ENCODE results near the gene DDX1.
"Not testable (repeated sequence)": the region's sequence is repeated elsewhere in the genome, so short reads cannot be mapped to it uniquely, and the experiment has no call there.

The DDX1 gene

GRCh38 chr2:15677141-15677843, 85.6 kb downstream of the DDX1 start:
- no peak for DNase-seq (ENCODE audit: low spot score)

- no peak for DNase-seq (ENCODE audit: low spot score)
These were observed 86.7 kb downstream of the DDX1 start for GRCh38 chr2:15678346-15678745.

- DNase-seq (ENCODE audit: low spot score): no peak
These were observed 87.2 kb downstream of the DDX1 start for GRCh38 chr2:15678909-15679308.

GRCh38 chr2:15679386-15679924, 87.8 kb downstream of the DDX1 start:
- no peak for DNase-seq (ENCODE audit: low spot score)

GRCh38 chr2:15680132-15680531, 88.5 kb downstream of the DDX1 start:
- not testable (repeated sequence) for DNase-seq (ENCODE audit: low spot score)

All from cerebellar cortex (tissue), 1 donor.